ENCODE measurements around the gene EFNA2. TPM values are rescaled to one million over a fixed set of nuclear protein-coding genes. Genes with fewer than 3 reads are reported as not detected.

EFNA2 gene
- total RNA-seq, 1 experiment from 2014 or later, result 12.2 TPM

- ChIA-PET CTCF (interaction anchor here (0.6 kb wide), 1 partner anchor 11 kb away, joined by 3 read pairs; no protein-coding TSS in a partner anchor), POLR2A (no interaction called here), RAD21 (ENCODE audit: low non-redundant PET in 1 of 2, low total read pairs in 2 of 2, uncharacterized antibody in 2 of 2, unreplicated experiment in 2 of 2) (no interaction called here)
- intact Hi-C loops (cut with micrococcal nuclease), result no loop called here
- no peak overlapping the region for H2AFZ ChIP-seq (ENCODE audit: low read depth, low read length, poor library complexity, severe bottlenecking)
- no peaks in the 10 kb centered on the region for H3K9me3 ChIP-seq (ENCODE audit: control insufficient read depth in 1 of 2, insufficient read depth in 1 of 2, low read depth in 1 of 2, low read length in 2 of 2)
- H3K27me3 ChIP-seq (ENCODE audit: insufficient read depth, low read length), result no peaks in the 10 kb centered on the region
- H3K9me2 ChIP-seq (ENCODE audit: insufficient read depth), result no peaks in the 10 kb centered on the region
- H3K79me2 ChIP-seq (ENCODE audit: insufficient read depth, low read length), result no peaks in the 10 kb centered on the region
- no peaks in the 10 kb centered on the region for H3K36me3 ChIP-seq (ENCODE audit: control insufficient read depth in 1 of 2, insufficient read depth in 2 of 2, low read length in 2 of 2)
- no peaks in the 10 kb centered on the region for H4K20me1 ChIP-seq (ENCODE audit: insufficient read depth)
- H3K4me2 ChIP-seq (ENCODE audit: low read length), result no peak overlapping the region
- BruUV-seq (replicated peaks), result no TSS peak
- no peak for DNase-seq (ENCODE audit: low read depth, low spot score)
- H3K27ac ChIP-seq (ENCODE audit: low read depth, low read length), result no peak overlapping the region
- TF ChIP-seq FOSL1 (IDR thresholded peaks at IDR 0.05; ENCODE audit: low read depth), result no peak
- no peak for TF ChIP-seq ZFX (IDR thresholded peaks at IDR 0.05)
- TF ChIP-seq EZH2phosphoT487 (IDR thresholded peaks at IDR 0.05; ENCODE audit: borderline replicate concordance), result no peak
- no peak for TF ChIP-seq CTCF (IDR thresholded peaks at IDR 0.05 in 2 of 3, conservative IDR thresholded peaks at IDR 0.05 in 1 of 3; ENCODE audit: borderline replicate concordance in 1 of 3, insufficient read depth in 1 of 3, low read depth in 2 of 3, low read length in 2 of 3)
- TF ChIP-seq ATF3 (IDR thresholded peaks at IDR 0.05), result no peak
- no peak overlapping the region for H3K4me3 ChIP-seq (replicated peaks in 1 of 2; ENCODE audit: low read depth in 1 of 2, low read length in 2 of 2)
- ATAC-seq, result no peak
- peaks cover 2% of the 10 kb centered on the region in 2 experiments; a peak in 2 of 4 replicates for H3K4me1 ChIP-seq (ENCODE audit: control insufficient read depth in 1 of 2, insufficient read depth in 2 of 2, low read length in 2 of 2)
- no peak overlapping the region for H3K9ac ChIP-seq (ENCODE audit: low read length)
These were observed 15.2 kb downstream of the EFNA2 start for GRCh38 chr19:1300744-1301490.
